G401.6 (cell line): ENCODE measurements around the gene CCR6.
"Not testable (repeated sequence)": the region's sequence is repeated elsewhere in the genome, so short reads cannot be mapped to it uniquely, and the experiment has no call there.

ENCODE experiments used
- FAIRE-seq: peaks from 2 replicates; lab custom pipeline; 2012; peaks lifted over from hg19 to GRCh38; lab: Jason Lieb, UNC

CCR6 gene

GRCh38 chr6:167145461-167145860 is 22.6 kb downstream of the CCR6 start:
- no peak for FAIRE-seq

DNA sequence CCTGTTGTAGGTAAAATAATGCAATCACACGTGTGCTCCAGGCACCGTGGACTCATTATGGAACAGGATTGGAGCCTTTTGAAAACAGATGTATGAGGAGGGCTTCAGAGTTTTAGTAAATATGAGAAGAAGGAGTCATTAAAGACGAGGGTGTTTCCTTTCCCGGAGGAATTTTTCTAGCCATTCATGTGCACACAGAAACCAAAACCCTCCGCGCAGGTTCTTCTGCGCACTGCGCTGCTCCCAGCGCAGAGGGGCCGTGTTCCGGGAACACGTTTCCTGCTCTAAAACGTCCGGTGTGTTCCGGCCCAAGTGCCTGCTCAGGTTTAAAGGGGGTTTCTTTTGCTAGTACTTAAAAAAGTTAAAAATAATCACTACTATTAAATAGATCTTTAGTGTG is 23.2 kb downstream of the CCR6 start:
- FAIRE-seq, result no peak

DNA sequence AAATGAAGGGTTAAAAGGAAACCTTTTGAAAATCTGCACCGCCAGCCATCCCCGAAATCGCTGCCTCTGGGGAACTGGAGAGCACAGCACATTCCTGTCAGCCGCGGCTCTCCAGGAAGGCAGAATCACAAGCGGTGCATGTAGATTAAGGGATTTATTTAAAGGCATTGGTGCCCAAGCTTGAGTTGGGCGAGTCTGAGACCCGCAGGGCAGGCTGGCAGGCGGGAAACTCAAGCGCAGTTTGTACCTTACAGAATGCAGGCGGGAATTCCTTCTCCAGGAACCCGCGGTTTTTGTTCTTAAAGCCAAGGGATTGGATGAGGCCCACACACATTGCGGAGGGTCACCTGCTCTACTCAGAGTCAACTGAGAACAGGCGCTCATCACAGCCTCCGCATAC is 24.1 kb downstream of the CCR6 start:
- no peak for FAIRE-seq

DNA sequence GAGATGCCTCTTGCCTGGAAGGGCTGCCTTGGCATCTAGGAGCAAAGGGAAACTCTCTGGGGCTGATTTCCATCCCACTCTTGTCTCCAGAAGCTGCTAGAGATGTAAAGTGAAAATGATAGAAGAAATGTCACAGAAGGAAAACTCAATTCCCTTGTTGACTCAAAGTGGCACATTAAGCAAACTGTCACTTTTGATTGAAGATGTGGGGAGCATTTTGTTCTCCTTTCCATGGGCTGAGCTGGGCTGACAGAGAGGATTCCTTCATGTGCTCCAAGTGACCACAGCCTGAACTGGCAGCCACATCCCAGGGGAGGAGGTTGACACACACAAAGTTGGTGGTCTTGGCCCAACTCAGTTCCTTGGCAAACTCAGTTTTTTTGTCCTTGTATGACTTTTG is 25.1 kb downstream of the CCR6 start:
- FAIRE-seq, result no peak

GRCh38 chr6:167148997-167149396 is 26.1 kb downstream of the CCR6 start:
- FAIRE-seq, result no peak

- FAIRE-seq, result no peak
Observed at GRCh38 chr6:167150941-167151549, 28.1 kb downstream of the CCR6 start.

DNA sequence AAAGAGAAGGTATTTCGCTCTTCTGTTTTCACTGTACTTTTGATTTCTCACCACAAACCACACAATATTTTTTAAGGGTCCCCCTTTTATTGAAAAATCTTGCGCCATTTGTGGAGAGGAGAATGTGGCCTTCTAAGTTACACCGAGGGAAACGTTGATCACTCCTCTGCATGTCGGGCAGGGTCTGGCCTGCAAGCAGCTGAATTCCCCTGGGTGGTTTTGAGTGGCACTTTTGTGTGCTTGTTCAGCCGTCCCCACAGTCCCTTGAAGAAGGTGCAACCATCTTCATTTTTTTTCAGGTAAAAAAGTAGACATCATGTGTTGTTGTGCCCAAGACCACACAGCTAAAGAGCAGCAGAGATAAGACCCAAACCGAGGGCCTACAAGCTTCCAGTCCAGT is 28.8 kb downstream of the CCR6 start:
- no peak for FAIRE-seq

DNA sequence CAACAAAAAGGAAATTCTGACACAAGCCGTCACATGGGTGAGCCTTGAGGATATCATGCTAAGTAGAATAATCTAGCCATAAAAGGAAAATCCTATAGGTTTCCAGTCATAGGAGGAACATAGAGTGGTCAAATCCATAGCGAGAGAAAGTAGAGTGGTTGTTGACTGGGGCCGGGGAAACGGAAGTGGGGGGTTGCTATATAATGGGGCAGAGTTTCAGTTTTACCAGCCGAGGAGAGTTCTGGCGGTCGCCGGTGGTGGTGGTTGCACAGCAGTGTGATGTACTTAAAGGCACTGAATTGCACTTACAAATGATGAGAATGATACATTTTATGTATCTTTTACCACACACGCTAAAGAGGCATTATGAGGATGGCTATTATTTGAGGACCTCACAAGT is 30.0 kb downstream of the CCR6 start:
- FAIRE-seq, result no peak

GRCh38 chr6:167153521-167153959 is 30.6 kb downstream of the CCR6 start:
- no peak for FAIRE-seq

DNA sequence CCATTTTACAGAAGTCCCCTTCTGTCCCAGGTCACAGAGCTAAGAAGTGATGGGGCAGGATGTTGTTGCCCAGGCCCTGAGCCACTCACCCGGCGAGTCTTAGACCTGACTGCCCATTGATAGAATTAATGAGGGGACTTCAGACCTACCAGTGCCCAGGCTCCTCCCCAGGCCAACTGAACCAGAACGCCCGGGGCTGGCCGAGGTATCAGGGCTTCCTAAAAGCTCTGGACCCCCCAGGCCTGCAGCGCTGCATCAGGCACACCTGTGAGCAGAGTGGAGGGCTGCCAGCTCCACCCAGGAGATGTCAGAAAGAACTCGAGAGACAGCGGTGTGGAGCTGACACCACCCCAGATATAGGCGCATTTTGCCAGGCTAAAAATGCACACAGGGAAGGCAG is 31.4 kb downstream of the CCR6 start:
- FAIRE-seq, result no peak

- no peak for FAIRE-seq
Observed at GRCh38 chr6:167154895-167155294, 32.0 kb downstream of the CCR6 start.

GRCh38 chr6:167157414-167157813 is 34.5 kb downstream of the CCR6 start:
- no peak for FAIRE-seq

- no peak for FAIRE-seq
Observed at GRCh38 chr6:167157863-167158262, 35.0 kb downstream of the CCR6 start, which contains the start of gene GPR31. GPR31 (minus strand) TSS chr6:167157980; CDS start chr6:167157831, 149 bp downstream.

- no peak for FAIRE-seq
Observed at GRCh38 chr6:167161851-167162467, 39.1 kb downstream of the CCR6 start.

DNA sequence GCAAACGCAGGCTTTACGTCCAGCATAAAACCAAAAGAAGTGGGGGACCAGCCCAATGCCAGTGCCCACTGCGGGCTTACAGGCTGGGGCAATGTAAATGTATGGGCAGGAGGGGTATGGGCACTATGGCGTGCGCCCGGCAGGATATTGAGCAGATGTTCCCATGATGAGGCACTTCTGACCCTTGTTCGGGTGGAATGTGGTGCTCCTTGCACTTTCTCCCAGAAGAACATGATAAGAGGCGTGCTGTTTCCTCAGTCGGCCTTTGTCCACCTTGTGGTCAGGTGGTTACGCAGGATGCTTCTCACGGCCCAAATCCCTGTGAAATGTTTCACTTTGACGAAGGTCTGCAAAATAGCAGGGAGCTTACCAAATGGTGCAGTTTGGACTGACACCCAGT is 39.7 kb downstream of the CCR6 start:
- FAIRE-seq, result no peak

DNA sequence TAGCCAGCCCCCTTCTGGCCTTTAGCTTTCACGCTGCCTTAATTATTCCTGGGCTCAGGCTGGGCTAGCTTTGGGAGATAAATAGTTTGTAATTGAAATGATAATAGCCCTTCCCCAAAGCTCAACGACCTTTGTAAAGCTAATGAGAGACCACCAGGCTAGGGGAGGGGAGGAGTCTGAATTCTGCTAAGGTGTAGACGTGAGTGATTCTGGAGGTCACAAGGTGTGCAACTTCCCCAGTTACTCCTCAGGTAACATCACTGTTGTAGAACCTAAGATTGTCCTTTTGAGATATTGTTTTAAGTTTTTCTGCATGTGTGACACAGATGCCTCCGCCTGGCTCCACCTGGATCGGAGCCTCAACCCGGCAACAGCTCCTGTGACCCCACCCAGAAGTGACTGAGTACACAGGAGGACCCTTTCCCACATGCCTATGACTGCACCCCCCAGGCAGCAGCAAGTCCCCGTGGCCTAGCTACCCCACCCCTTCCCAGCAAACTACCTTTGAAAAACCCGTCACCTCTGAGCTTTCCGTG is 40.6 kb downstream of the CCR6 start:
- FAIRE-seq, result no peak

DNA sequence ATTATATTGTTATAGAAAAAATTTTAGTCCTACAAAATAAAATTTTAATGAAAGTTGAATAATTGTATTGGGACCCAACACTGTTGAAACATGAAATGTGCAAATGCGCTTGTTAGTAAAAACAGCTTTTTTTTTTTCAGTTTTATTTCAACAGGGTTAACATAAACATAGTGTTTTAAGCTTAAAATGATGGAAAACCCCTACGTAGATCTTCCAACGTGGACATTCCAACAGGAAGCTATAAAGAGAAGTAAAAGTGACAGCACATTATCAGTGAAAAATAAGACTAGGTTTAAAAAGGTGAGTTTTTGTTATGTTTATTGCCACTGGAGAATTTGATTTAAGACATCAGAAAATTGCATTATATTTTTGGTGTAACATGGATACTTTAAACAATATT is 41.4 kb downstream of the CCR6 start:
- no peak for FAIRE-seq

- FAIRE-seq, result no peak
Observed at GRCh38 chr6:167165858-167166471, 43.1 kb downstream of the CCR6 start.

- not testable (repeated sequence) for FAIRE-seq
Observed at GRCh38 chr6:167167699-167168098, 44.8 kb downstream of the CCR6 start.

DNA sequence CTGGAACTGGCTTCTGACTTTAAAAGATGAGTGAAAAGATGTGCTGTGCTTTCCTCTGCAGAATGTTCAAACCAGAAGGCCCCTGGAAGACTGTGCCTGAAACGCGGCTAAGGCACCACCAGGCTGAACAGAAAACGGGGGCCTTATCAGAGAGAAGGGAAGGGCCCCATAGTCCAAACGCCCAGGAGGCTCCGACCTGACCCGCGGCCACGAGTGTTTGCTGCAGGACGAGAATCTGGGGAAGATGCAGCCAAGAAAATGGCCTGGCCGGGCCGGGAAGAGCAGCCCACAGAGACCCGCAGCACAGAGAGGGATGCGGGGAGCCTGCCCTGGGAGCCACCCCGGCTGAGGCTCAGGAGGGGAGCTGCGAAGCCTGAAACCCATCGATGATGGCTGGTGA is 45.4 kb downstream of the CCR6 start:
- not testable (repeated sequence) for FAIRE-seq

DNA sequence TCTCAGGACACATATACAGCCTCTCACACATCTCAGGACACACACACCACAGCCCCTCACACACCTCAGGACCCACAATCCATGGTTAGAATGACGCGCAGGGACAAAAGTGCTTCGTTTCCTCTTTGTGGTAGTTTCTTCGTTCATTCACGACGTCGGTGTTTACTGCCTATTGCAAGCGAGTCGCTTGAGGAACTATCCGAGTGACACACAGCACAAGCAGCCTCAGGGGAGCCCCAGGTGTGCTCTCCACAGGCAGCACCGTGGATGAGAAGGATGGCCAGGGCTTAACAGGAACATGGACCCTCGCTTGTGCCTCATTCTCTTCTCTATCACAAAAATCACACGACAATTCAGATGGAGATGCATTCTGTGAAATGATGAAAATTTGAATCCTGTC is 47.0 kb downstream of the CCR6 start:
- FAIRE-seq, result not testable (repeated sequence)

- not testable (repeated sequence) for FAIRE-seq
Observed at GRCh38 chr6:167171300-167171699, 48.4 kb downstream of the CCR6 start.

DNA sequence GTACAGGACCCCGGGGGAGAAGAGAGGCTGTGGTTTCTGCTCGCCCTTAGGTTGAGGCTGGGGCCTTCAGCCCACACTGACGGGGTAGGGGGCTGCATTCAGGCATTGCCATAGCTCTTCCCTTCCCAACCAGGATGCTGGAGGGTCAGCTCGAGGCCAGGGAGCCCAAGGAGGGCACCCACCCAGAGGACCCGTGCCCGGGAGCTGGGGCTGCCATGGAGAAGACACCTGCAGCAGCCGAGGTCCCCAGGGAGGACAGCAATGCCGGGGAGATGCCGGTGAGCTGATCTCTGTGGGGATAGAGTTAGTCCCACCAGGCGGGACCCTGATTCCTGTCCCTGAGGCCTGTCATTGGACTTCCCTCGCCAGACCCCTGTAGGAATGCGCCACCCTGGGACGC is 49.1 kb downstream of the CCR6 start:
- not testable (repeated sequence) for FAIRE-seq

DNA sequence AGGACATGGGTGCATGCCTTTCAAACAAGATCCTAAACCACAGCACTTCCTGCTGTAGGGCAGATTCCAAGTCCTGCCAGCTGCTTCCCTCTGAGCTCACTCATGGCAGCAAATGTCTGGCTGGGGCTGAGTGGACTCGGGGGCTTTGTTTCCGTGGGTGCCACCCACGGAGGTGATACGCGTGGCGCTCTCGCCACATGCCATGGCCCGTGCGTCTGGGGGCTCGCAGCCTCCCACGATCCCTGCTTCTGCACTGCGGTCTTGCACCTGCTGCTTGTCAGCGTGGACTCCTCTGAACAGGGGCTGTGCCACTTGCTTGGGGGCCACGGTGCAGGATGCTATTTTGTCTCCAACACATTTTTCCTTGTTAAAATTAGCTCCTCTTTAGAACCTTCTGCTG is 54.4 kb downstream of the CCR6 start:
- not testable (repeated sequence) for FAIRE-seq
